ENCODE measurements around the gene ANKS1B.
"Not testable (repeated sequence)": the region's sequence is repeated elsewhere in the genome, so short reads cannot be mapped to it uniquely, and the experiment has no call there.

ANKS1B gene

GRCh38 chr12:99746538-99746937 lies 238.2 kb downstream of the ANKS1B start:
- DNase-seq, result no peak

- no peak for DNase-seq
Measured at GRCh38 chr12:99745895-99746294, 238.8 kb downstream of the ANKS1B start.

GRCh38 chr12:99745121-99745520 lies 239.6 kb downstream of the ANKS1B start:
- no peak for DNase-seq

GRCh38 chr12:99736760-99737269 lies 247.9 kb downstream of the ANKS1B start:
- DNase-seq, result no peak

DNA sequence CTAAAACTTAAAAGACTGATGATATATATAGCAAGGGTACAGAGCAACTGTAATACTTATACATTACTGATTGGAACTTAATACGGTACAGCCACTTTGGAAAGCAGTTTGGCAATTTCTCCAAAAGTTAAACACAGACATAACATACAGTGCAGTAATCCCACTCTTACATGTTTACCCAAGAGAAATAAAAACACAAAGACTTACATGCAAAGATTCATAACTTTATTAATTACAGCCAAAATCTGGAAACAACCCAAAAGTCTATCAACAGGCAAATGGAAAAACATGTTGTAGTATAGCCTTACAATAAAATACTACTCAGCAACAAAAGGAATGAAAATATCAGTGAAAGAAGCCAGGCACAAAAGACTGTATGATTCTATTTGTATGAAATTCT lies 252.6 kb downstream of the ANKS1B start:
- no peak for DNase-seq

- DNase-seq, result no peak
Measured at GRCh38 chr12:99722690-99723486, 261.8 kb downstream of the ANKS1B start.

DNA sequence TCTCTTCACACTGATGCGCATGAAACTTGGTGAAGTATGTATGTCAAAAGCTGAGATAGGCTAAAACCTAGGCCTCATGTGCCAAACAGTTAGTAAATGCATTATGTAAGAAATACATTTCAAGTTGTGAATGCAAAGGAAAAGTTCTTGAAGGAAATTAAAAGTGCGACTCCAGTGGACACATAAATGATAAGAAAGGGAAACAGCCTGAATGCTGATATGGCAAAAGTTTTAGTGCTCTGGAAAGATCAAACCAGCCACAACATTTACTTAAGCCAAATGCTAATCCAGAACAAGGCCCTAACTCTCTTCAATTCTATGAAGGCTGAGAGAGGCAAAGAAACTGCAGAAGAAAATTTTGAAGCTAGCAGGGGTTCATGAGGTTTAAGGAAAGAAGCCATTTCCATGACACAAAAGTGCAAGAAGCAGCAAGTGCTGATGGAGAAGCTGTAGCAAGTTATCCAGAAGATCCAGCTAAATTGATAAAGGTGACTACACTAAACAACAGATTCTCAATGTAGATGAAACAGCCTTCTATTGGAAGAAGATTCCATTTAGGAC lies 262.9 kb downstream of the ANKS1B start:
- no peak for DNase-seq

DNA sequence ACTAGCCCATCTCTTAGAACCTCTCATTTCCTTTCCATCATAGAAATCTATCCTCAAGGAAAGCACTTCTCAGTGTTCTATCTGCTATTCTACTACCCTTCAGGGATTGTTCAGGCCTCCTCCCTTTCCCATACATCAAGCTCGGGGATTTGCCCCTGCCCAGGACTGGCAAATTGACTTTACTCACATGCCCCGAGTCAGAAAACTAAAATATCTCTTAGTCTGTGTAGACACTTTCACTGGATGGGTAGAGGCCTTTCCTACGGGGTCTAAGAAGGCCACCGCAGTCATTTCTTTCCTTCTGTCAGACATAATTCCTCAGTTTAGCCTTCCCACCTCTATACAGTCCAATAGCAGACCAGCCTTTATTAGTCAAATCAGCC lies 264.7 kb downstream of the ANKS1B start:
- DNase-seq, result not testable (repeated sequence)

- not testable (repeated sequence) for DNase-seq
Measured at GRCh38 chr12:99719411-99720082, 265.2 kb downstream of the ANKS1B start.

- DNase-seq, result not testable (repeated sequence)
Measured at GRCh38 chr12:99715841-99716510, 268.8 kb downstream of the ANKS1B start.

DNA sequence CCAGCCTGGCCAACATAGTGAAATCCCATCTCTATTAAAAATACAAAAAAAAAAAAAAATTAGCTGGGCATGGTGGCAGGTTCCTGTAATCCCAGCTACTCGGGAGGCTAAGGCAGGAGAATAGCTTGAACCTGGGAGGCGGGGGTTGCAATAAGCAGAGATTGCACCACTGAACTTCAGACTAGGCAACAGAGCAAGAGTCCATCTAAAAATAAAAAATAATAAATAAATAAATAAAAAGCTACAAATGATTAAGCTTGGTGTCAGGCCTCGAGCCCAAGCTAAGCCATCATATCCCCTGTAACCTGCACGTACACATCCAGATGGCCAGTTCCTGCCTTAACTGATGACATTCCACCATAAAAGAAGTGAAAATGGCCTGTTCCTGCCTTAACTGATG lies 269.8 kb downstream of the ANKS1B start:
- DNase-seq, result not testable (repeated sequence)

- DNase-seq, result no peak
Measured at GRCh38 chr12:99713946-99714520, 270.7 kb downstream of the ANKS1B start.

- no peak for DNase-seq
Measured at GRCh38 chr12:99712281-99712680, 272.5 kb downstream of the ANKS1B start.

DNA sequence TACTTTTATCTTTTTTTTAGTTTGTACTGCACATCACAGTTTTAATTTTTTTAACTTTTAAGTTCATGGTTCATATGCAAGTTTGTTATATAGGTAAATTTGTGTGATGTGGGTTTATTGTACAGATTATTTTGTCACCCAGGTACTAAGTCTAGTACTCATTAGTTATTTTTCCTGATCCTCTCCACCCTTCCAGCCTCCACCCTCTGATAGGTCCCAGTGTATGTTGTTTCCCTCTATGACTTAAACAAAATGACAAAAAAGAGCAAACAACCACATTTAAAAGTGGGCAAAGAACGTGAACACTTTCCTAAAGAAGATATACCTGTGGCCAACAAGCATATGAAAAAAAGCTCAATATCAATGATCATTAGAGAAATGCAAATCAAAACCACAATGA lies 273.5 kb downstream of the ANKS1B start:
- no peak for DNase-seq

- no peak for DNase-seq
Measured at GRCh38 chr12:99709619-99710018, 275.1 kb downstream of the ANKS1B start.

DNA sequence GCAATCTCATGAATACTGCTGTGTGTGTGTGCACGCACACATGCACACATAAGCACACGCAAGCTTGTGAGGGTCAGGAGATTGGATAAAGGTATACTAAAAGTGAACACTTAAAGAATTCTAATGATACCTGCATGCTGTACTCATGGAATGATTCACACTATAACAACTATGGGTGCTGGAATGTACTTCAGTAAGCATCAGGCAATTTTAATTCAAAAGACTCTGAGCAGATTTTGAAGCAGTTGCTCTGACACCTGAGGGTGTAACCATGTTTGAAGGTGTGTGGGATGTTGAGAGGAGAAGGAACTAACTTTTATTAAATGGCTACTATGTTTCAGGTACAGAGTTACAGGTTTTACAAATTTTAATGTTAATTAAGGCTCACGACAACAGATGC lies 275.6 kb downstream of the ANKS1B start:
- DNase-seq, result no peak

GRCh38 chr12:99707883-99708282 lies 276.9 kb downstream of the ANKS1B start:
- DNase-seq, result no peak

- no peak for DNase-seq
Measured at GRCh38 chr12:99706736-99707473, 277.8 kb downstream of the ANKS1B start.

DNA sequence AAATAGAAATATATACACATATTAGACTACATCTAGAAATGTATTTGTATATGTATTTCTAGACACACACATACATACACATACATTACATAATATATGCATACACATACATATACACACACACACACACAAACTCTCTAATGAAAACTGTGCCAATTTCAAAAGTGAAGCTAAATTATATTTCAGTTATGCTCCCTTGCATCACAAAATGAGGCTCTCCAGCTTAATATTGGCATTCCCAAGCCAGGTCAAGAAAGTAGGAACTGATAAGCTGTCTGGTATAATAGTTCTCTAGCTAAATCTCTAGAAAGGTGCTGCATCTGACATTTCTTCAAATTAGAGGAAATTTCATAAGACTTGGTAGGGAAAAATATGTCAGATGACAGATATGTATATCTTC lies 280.3 kb downstream of the ANKS1B start:
- DNase-seq, result no peak

DNA sequence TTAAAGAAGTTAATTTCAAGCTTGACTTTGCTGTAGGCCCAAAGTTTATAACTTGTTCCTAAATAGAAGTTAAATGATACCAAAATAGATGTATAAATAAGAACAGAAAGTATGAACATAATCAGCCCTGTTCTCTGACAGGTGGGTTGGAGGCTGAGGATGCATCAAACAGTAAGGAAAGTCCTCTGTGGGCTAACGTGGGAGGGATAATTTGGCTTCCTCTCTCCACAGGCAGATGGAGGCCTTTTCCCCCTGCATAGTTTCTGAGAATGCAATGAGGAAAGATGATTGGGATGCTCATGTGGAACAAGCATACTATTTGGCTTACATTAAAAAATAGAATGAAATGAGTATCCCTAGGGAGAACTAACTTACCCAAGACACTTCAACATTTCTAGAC lies 280.7 kb downstream of the ANKS1B start:
- no peak for DNase-seq

- no peak for DNase-seq
Measured at GRCh38 chr12:99700032-99700431, 284.7 kb downstream of the ANKS1B start.

DNA sequence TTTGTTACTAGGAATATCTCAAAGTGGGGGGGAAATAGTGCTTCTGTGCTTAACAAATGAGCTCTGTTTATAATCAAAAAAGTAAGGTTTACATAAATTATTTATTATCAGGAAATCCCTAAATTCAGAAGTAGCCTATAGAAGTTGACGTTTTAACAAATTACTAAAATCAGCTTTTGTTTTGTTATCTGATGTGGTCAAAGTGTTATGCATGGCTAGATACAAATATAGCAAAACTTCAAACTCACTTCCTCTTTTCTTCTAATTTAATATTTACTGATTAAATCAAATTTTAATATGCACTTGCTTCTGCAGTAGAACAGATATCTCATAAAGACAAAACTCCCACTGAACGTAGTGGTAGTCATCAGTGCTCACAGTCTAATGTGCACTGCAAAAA lies 289.7 kb downstream of the ANKS1B start:
- no peak for DNase-seq
